Fibroblast of lung (primary cell): ENCODE results near the gene SFTA2. TPM values are rescaled to one million over a fixed set of nuclear protein-coding genes. Genes with fewer than 3 reads are reported as not detected.
"Not testable (repeated sequence)": the region's sequence is repeated elsewhere in the genome, so short reads cannot be mapped to it uniquely, and the experiment has no call there.

Source experiments
- DNase-seq, 2 donors: peaks; one replicate each; pipeline versions ENCODE4 v3.0.0 to v3.0.0-alpha.2; 2010; ENCODE audit warnings: low read depth in 2 of 2
- H2AFZ ChIP-seq: 2 replicates; pipeline ENCODE4 v1.5.1; 2012; ENCODE audit warnings: low read length, control low read depth, inconsistent platforms
- H3K27ac ChIP-seq: 2 replicates; pipeline ENCODE4 v1.5.1; 2011; ENCODE audit warnings: low read length, control low read depth; ENCODE audit not compliant: insufficient read depth
- H3K27me3 ChIP-seq: 2 replicates; pipeline ENCODE4 v1.5.1; 2011; ENCODE audit warnings: mild to moderate bottlenecking, low read length; ENCODE audit not compliant: control insufficient read depth, insufficient read depth
- H3K36me3 ChIP-seq: 2 replicates; pipeline ENCODE4 v1.5.1; 2011; ENCODE audit warnings: low read length; ENCODE audit not compliant: control insufficient read depth, insufficient read depth
- H3K4me1 ChIP-seq: 2 replicates; pipeline ENCODE4 v1.5.1; 2011; ENCODE audit warnings: low read length; ENCODE audit not compliant: control insufficient read depth, insufficient read depth; ENCODE audit errors: extremely low read depth
- H3K4me2 ChIP-seq: 2 replicates; pipeline ENCODE4 v1.5.1; 2011; ENCODE audit warnings: low read length, control low read depth; ENCODE audit not compliant: insufficient read depth; ENCODE audit errors: extremely low read depth
- H3K4me3 ChIP-seq, 4 experiments: fragments of 200-600 bp in 1 of 4; sonication (generic) in 1 of 4; replicated peaks in 1 of 4; 2 replicates each; pipeline ENCODE4 v1.5.1; 2011 to 2016; ENCODE audit warnings: low read length in 4 of 4, low read depth in 3 of 4, mild to moderate bottlenecking in 3 of 4, control low read depth in 2 of 4, inconsistent platforms in 1 of 4, mixed read lengths in 1 of 4; ENCODE audit not compliant: insufficient read depth in 1 of 4; ENCODE audit errors: control extremely low read depth in 1 of 4
- H3K79me2 ChIP-seq: 2 replicates; pipeline ENCODE4 v1.5.1; 2012; ENCODE audit warnings: mild to moderate bottlenecking, low read length, inconsistent platforms; ENCODE audit not compliant: control insufficient read depth, insufficient read depth
- H3K9ac ChIP-seq: 2 replicates; pipeline ENCODE4 v1.5.1; 2011; ENCODE audit warnings: mild to moderate bottlenecking, low read length, control low read depth; ENCODE audit not compliant: insufficient read depth
- H3K9me3 ChIP-seq: 2 replicates; pipeline ENCODE4 v1.5.1; 2012; ENCODE audit warnings: low read depth, low read length; ENCODE audit not compliant: control insufficient read depth, insufficient read depth
- H4K20me1 ChIP-seq: 2 replicates; pipeline ENCODE4 v1.5.1; 2011; ENCODE audit warnings: low read length; ENCODE audit not compliant: control insufficient read depth, insufficient read depth; ENCODE audit errors: extremely low read depth
- EZH2 ChIP-seq: IDR thresholded peaks from 2 replicates; pipeline ENCODE4 v1.5.1; 2012; ENCODE audit warnings: low read length, control low read depth, mild to moderate bottlenecking; ENCODE audit errors: missing control alignments
- polyA plus RNA-seq, 2 donors: library from polyadenylated mRNA; depleted of rRNA in 1 of 2; stranded (reverse) in 1 of 2; unstranded in 1 of 2; fragments of >200 nt; gene quantifications; 2 replicates each; pipeline ENCODE4 v1.2.1, GENCODE V29; 2011 to 2012; ENCODE audit warnings: missing spikeins in 1 of 2
- total RNA-seq: library from RNA; depleted of rRNA; stranded (reverse); fragments of >200 nt; gene quantifications from 2 replicates; pipeline ENCODE4 v1.2.1, GENCODE V29; 2014
- TF ChIP-seq, protein P1 (sequence below), 2 donors: IDR thresholded peaks in 1 of 2; conservative IDR thresholded peaks in 1 of 2; 1 replicate in 1 of 2; 2 replicates in 1 of 2; pipeline ENCODE4 v1.5.1; 2011 to 2012; ENCODE audit warnings: low read length in 2 of 2, control low read depth in 1 of 2, inconsistent platforms in 1 of 2, low read depth in 1 of 2, mild to moderate bottlenecking in 1 of 2

SFTA2 gene
- total and polyA plus RNA-seq, 2 donors (not counting 1 experiment from before 2014, with no cell fraction given) = not detected

DNA sequence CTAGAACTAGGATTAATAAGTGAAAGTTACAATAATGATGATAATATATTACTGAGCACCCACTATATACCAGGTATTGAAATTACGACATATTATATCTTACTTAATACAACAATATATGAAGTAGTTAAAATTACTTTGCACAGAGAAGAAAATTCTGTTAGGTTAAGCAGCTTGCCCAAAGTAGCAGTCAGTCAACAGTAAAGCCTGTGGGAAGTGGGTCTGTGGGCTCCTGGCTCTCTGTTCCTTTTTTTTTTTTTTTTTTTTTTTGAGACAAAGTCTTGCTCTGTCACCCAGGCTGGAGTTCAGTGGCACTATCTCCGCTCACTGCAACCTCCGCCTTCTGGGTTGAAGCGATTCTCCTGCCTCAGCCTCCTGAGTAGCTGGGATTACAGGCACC is 28.7 kb downstream of the SFTA2 start:
- TF ChIP-seq EZH2 = no peak
- TF ChIP-seq, protein P1, sequence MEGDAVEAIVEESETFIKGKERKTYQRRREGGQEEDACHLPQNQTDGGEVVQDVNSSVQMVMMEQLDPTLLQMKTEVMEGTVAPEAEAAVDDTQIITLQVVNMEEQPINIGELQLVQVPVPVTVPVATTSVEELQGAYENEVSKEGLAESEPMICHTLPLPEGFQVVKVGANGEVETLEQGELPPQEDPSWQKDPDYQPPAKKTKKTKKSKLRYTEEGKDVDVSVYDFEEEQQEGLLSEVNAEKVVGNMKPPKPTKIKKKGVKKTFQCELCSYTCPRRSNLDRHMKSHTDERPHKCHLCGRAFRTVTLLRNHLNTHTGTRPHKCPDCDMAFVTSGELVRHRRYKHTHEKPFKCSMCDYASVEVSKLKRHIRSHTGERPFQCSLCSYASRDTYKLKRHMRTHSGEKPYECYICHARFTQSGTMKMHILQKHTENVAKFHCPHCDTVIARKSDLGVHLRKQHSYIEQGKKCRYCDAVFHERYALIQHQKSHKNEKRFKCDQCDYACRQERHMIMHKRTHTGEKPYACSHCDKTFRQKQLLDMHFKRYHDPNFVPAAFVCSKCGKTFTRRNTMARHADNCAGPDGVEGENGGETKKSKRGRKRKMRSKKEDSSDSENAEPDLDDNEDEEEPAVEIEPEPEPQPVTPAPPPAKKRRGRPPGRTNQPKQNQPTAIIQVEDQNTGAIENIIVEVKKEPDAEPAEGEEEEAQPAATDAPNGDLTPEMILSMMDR (conservative IDR thresholded peaks at IDR 0.05 in 1 of 2, IDR thresholded peaks at IDR 0.05 in 1 of 2; ENCODE audit: low read depth in 1 of 2, low read length in 2 of 2) = no peak
- Histone ChIP-seq H3K27me3 (no peaks in the 10 kb centered on the region), H3K4me3 (no peak overlapping the region), H2AFZ (no peak overlapping the region), H3K79me2 (peaks cover under 1% of the 10 kb centered on the region), H3K36me3 (peaks cover 1% of the 10 kb centered on the region), H3K27ac (no peak overlapping the region), H4K20me1 (no peaks in the 10 kb centered on the region), H3K4me2 (no peak overlapping the region), H3K9ac (no peak overlapping the region), H3K9me3 (no peaks in the 10 kb centered on the region), H3K4me1 (no peaks in the 10 kb centered on the region)
- no peak for DNase-seq

DNA sequence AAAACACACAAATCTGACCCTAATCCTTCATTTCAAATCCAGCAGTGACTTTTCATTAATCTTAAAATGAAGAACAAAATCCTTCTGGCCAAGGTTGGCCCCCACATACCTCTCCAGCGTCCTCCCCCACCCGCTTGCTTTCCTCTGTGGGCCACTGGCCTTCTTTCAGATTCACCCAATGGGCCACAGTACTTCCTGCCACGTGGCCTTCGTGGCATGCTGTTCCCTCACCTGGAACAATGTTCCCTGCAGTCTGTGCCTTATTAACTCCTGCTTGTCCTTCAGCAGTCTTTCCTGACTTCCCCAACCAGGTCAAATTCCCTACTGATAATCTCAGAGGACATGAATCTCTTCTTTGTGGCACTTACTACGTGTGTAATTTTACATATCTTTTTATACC is 29.3 kb downstream of the SFTA2 start:
- Histone ChIP-seq H3K4me3 (no peak overlapping the region), H4K20me1 (no peaks in the 10 kb centered on the region), H2AFZ (no peak overlapping the region), H3K9ac (no peak overlapping the region), H3K4me1 (no peaks in the 10 kb centered on the region), H3K9me3 (no peaks in the 10 kb centered on the region), H3K36me3 (peaks cover 1% of the 10 kb centered on the region), H3K4me2 (no peak overlapping the region), H3K27me3 (no peaks in the 10 kb centered on the region), H3K79me2 (no peaks in the 10 kb centered on the region), H3K27ac (no peak overlapping the region)
- no peak for TF ChIP-seq EZH2
- TF ChIP-seq, protein P1 (conservative IDR thresholded peaks at IDR 0.05 in 1 of 2, IDR thresholded peaks at IDR 0.05 in 1 of 2; ENCODE audit: low read depth in 1 of 2, low read length in 2 of 2) = no peak
- DNase-seq = no peak

DNA sequence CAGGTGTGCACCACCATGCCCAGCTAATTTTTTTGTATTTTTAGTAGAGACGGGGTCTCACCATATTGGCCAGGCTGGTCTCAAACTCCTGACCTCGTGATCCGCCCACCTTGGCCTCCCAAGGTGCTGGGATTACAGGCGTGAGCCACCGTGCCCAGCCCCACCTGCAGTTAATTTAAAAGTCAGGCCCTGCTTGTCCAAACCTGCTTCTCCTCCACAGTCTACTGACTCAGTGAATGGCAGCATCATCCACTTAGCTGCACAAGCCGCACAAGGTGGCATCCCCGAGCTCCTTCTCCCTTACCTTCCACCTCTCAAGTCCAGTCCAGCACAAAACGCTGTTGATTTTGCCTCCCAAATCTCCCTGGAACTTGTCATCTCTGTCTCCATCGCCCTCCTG is 29.8 kb downstream of the SFTA2 start:
- not testable (repeated sequence) for H3K4me3 ChIP-seq

More for the DNA sequence above, 29.8 kb downstream of the SFTA2 start:
- not testable (repeated sequence) for H3K36me3 ChIP-seq, H3K27ac ChIP-seq, H3K79me2 ChIP-seq, H3K27me3 ChIP-seq, DNase-seq, H4K20me1 ChIP-seq, H3K9ac ChIP-seq, H3K4me2 ChIP-seq, H2AFZ ChIP-seq, H3K9me3 ChIP-seq, H3K4me1 ChIP-seq
